Keratinocyte (primary cell): ENCODE results near the gene RAB11FIP3. TPM values are rescaled to one million over a fixed set of nuclear protein-coding genes. Genes with fewer than 3 reads are reported as not detected.

ENCODE experiments used
- DNase-seq: peaks from one replicate; pipeline ENCODE4 v3.0.0-alpha.2; 2011; ENCODE audit warnings: low read depth, missing footprints, low spot score
- FAIRE-seq: peaks from 2 replicates; lab custom pipeline; 2011; peaks lifted over from hg19 to GRCh38; lab: Jason Lieb, UNC
- H2AFZ ChIP-seq: 2 replicates; pipeline ENCODE4 v1.6.0; 2012; ENCODE audit warnings: low read length, control low read depth, inconsistent platforms; ENCODE audit not compliant: control insufficient read depth
- H3K27ac ChIP-seq: 2 replicates; pipeline ENCODE4 v1.5.1; 2011; ENCODE audit warnings: low read length; ENCODE audit not compliant: control insufficient read depth, insufficient read depth
- H3K27me3 ChIP-seq: 3 replicates; pipeline ENCODE4 v1.6.0; 2011; ENCODE audit warnings: low read length; ENCODE audit not compliant: control insufficient read depth, insufficient read depth; ENCODE audit errors: extremely low read depth
- H3K36me3 ChIP-seq, 2 experiments: 2 replicates in 1 of 2; 3 replicates in 1 of 2; pipeline ENCODE4 v1.5.1; 2011; ENCODE audit warnings: low read length in 2 of 2, mild to moderate bottlenecking in 1 of 2; ENCODE audit not compliant: control insufficient read depth in 2 of 2, insufficient read depth in 2 of 2; ENCODE audit errors: extremely low read depth in 1 of 2
- H3K4me1 ChIP-seq: 3 replicates; pipeline ENCODE4 v1.5.1; 2011; ENCODE audit warnings: low read length; ENCODE audit not compliant: control insufficient read depth, insufficient read depth; ENCODE audit errors: extremely low read depth
- H3K4me2 ChIP-seq: 3 replicates; pipeline ENCODE4 v1.6.0; 2011; ENCODE audit warnings: low read depth, low read length; ENCODE audit not compliant: control insufficient read depth, insufficient read depth; ENCODE audit errors: extremely low read depth
- H3K4me3 ChIP-seq, 3 experiments: fragments of 200-600 bp in 1 of 3; sonication (generic) in 1 of 3; 2 replicates in 2 of 3; 3 replicates in 1 of 3; pipeline ENCODE4 v1.5.1; 2011 to 2016; ENCODE audit warnings: low read length in 3 of 3, mild to moderate bottlenecking in 3 of 3, control low read depth in 2 of 3, inconsistent platforms in 1 of 3, low read depth in 1 of 3, mixed read lengths in 1 of 3, mixed run types in 1 of 3, moderate library complexity in 1 of 3; ENCODE audit not compliant: control insufficient read depth in 2 of 3, insufficient read depth in 2 of 3; ENCODE audit errors: extremely low read depth in 1 of 3
- H3K79me2 ChIP-seq: 2 replicates; pipeline ENCODE4 v1.6.0; 2012; ENCODE audit warnings: low read length; ENCODE audit not compliant: control insufficient read depth, insufficient read depth
- H3K9ac ChIP-seq: 3 replicates; pipeline ENCODE4 v1.6.0; 2011; ENCODE audit warnings: low read length; ENCODE audit not compliant: control insufficient read depth, insufficient read depth; ENCODE audit errors: extremely low read depth
- H3K9me1 ChIP-seq: 3 replicates; pipeline ENCODE4 v1.6.0; 2011; ENCODE audit warnings: low read length; ENCODE audit not compliant: control insufficient read depth, insufficient read depth; ENCODE audit errors: extremely low read depth
- H3K9me3 ChIP-seq: 2 replicates; pipeline ENCODE4 v1.5.1; 2012; ENCODE audit warnings: low read depth, low read length; ENCODE audit not compliant: control insufficient read depth
- H4K20me1 ChIP-seq: 3 replicates; pipeline ENCODE4 v1.6.0; 2011; ENCODE audit warnings: low read length; ENCODE audit not compliant: control insufficient read depth, insufficient read depth; ENCODE audit errors: extremely low read depth
- CTCF ChIP-seq, 3 experiments: IDR thresholded peaks in 1 of 3; conservative IDR thresholded peaks in 1 of 3; optimal IDR thresholded peaks in 1 of 3; 2 replicates in 2 of 3; 3 replicates in 1 of 3; pipeline versions ENCODE3 to v1.5.1; 2011; ENCODE audit warnings: low read length in 3 of 3, mild to moderate bottlenecking in 3 of 3, moderate library complexity in 2 of 3, control low read depth in 1 of 3, inconsistent platforms in 1 of 3; ENCODE audit not compliant: insufficient read depth in 2 of 3; ENCODE audit errors: extremely low read depth in 1 of 3
- EZH2 ChIP-seq: IDR thresholded peaks from one replicate; pipeline ENCODE4 v1.6.1; 2012; ENCODE audit warnings: inconsistent platforms, mild to moderate bottlenecking, low read length, moderate library complexity
- dilution Hi-C: fragments of 300-500 bp; cut with MboI; formaldehyde crosslinking; loops from one replicate; pipeline ENCODE4 v1.7.0; 2020; ENCODE audit warnings: low sequenced_read_pairs; ENCODE audit not compliant: extremely low pct_ligation_motif_present
- polyA plus RNA-seq, 5 experiments: library from polyadenylated mRNA; depleted of rRNA in 3 of 5; stranded (reverse) in 3 of 5; stranded (forward) in 1 of 5; unstranded in 1 of 5; fragments of >200 nt; gene quantifications; 1 replicate in 1 of 5; 2 replicates in 3 of 5; 3 replicates in 1 of 5; pipeline versions ENCODE4 v1.2.1 to v1.2.3, GENCODE V29; 2011 to 2012; ENCODE audit warnings: missing spikeins in 2 of 5, low read depth in 1 of 5, low replicate concordance in 1 of 5

Gene RAB11FIP3
- polyA plus RNA-seq, 1 donor (not counting 4 experiments of a cell fraction or from before 2014, with no cell fraction given), result 6.4 TPM

- Histone ChIP-seq H3K9me3 (no peaks in the 10 kb centered on the region), H3K9ac (no peak overlapping the region), H3K4me3 (no peak overlapping the region), H3K4me2 (no peak overlapping the region), H3K9me1 (no peaks in the 10 kb centered on the region), H2AFZ (no peak overlapping the region), H3K36me3 (peaks cover 2 to 7% of the 10 kb centered on the region in 2 experiments), H3K27ac (no peak overlapping the region), H3K4me1 (peaks cover 7% of the 10 kb centered on the region), H3K79me2 (no peaks in the 10 kb centered on the region), H4K20me1 (no peaks in the 10 kb centered on the region), H3K27me3 (no peaks in the 10 kb centered on the region)
- FAIRE-seq (no peak), DNase-seq (no peak)
- dilution Hi-C loops, result no loop called here
- TF ChIP-seq CTCF (optimal IDR thresholded peaks at IDR 0.05 in 1 of 3, IDR thresholded peaks at IDR 0.05 in 1 of 3, conservative IDR thresholded peaks at IDR 0.05 in 1 of 3; ENCODE audit: extremely low read depth in 1 of 3, insufficient read depth in 2 of 3, low read length in 3 of 3) (no peak), EZH2 (no peak)
Observed at GRCh38 chr16:398561-399339, 26.7 kb upstream of the RAB11FIP3 start.

GRCh38 chr16:399340-400019, 26.0 kb upstream of the RAB11FIP3 start:
- Histone ChIP-seq H3K9me3 (no peaks in the 10 kb centered on the region), H3K36me3 (peaks cover 2 to 7% of the 10 kb centered on the region in 2 experiments), H3K79me2 (no peaks in the 10 kb centered on the region), H3K9me1 (no peaks in the 10 kb centered on the region), H3K4me1 (peaks cover 7% of the 10 kb centered on the region), H4K20me1 (no peaks in the 10 kb centered on the region), H3K4me3 (no peak overlapping the region), H3K9ac (no peak overlapping the region), H3K4me2 (no peak overlapping the region), H2AFZ (no peak overlapping the region), H3K27ac (no peak overlapping the region), H3K27me3 (no peaks in the 10 kb centered on the region)
- no peak for FAIRE-seq
- dilution Hi-C loops, result no loop called here
- no peak for DNase-seq
- no peak for TF ChIP-seq CTCF (optimal IDR thresholded peaks at IDR 0.05 in 1 of 3, IDR thresholded peaks at IDR 0.05 in 1 of 3, conservative IDR thresholded peaks at IDR 0.05 in 1 of 3; ENCODE audit: extremely low read depth in 1 of 3, insufficient read depth in 2 of 3, low read length in 3 of 3)
- no peak for TF ChIP-seq EZH2
